Stimulated activated CD4-positive, alpha-beta T cell treated with anti-CD3 and anti-CD28 coated beads, Interleukin-4, amount 100 ng/mL, for 24 hours (primary cell): ENCODE measurements around the gene FOXD4.
A peak's percentile ranks its signal among the peaks of the same experiment; 100 is the strongest.
"Not testable (repeated sequence)": the region's sequence is repeated elsewhere in the genome, so short reads cannot be mapped to it uniquely, and the experiment has no call there.

ENCODE experiments used
- DNase-seq: peaks from one replicate; pipeline ENCODE4 v3.0.0-alpha.2; 2020

FOXD4 gene

GRCh38 chr9:117995-118467 is at the start of gene FOXD4:
Gene FOXD4 (minus strand): TSS chr9:118417. CDS start chr9:118119, 298 bp downstream.
- DNase-seq = not testable (repeated sequence)

DNA sequence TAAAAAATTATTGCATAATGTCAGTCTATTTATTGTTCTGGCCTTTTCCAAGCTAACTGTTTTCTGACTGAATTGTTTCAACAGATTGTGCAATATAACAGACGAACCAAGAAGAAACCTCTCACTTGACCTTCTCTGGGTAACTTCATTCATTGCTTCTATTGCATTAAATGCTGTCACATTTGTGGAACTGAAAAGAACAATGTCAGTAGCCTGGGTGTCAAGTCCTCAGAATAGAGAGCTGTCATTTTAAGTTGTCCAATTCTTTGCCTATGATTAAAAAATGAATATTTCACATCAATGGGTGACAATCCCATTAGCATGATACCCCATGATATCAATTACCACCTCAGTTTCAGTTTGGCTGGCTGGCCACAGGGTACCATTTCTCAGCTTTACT is 41.7 kb upstream of the FOXD4 start:
- not testable (repeated sequence) for DNase-seq

GRCh38 chr9:151173-151572 is 33.0 kb upstream of the FOXD4 start:
- not testable (repeated sequence) for DNase-seq

GRCh38 chr9:139880-140279 is 21.7 kb upstream of the FOXD4 start:
- DNase-seq = not testable (repeated sequence)

GRCh38 chr9:117144-117994 is 848 bp downstream of the FOXD4 start:
- not testable (repeated sequence) for DNase-seq

DNA sequence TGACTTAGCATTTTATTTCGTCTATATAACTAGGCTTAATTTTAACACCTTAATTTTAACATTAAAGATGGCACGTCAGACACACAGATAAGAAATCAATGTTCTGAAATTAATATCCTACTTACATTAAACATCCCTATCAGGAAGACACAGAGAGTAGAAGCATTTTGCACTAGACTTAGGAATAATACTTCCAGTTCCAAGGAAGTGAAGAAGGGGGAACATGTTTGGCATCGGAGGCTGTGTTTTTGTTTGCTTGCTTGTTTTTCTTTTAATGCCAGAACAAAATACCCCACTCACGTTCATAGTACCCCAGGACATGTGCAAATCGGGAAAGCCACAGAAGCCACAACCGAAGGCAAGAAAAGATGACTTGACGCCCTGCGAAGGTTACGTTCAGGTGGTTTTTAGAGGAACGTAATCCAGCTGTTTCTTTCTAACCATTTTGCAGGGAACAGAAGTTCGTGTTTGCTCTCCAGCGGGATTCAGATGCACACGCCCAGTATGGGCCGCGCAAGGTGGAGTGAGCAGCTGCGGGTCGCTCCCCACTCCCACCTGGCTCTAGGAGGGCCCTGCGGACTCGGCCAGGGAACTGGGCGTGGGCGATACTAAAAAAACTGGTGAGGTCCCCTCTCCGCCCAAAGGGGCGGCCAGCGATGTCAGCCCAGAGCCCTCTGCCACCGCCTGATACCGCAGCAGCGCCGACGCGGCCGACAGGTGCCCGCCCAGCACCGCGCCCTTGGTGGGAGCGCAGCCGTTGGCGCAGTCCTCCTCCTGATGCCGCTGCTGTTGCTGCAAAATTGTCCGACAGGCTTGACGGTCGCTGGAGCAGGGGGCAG is 1.8 kb downstream of the FOXD4 start:
- not testable (repeated sequence) for DNase-seq

DNA sequence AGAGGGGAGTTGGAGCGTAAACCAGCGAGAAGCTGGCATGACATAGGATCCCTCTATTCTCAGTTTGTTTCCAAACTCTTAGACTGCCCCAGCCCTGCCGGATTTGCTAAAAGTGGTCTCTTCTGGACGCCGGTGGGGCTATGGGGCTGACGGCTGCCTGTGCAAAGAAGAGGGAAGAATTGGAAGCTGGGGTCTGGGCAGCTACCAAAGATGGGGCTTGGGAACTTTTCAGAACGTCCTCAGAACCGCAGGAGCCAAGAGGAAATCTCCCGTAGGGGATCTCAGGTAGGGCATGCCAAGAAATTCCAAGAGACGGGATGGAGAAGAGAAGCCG is 3.1 kb downstream of the FOXD4 start:
- not testable (repeated sequence) for DNase-seq

GRCh38 chr9:114267-115117 is 3.7 kb downstream of the FOXD4 start:
- DNase-seq = not testable (repeated sequence)

DNA sequence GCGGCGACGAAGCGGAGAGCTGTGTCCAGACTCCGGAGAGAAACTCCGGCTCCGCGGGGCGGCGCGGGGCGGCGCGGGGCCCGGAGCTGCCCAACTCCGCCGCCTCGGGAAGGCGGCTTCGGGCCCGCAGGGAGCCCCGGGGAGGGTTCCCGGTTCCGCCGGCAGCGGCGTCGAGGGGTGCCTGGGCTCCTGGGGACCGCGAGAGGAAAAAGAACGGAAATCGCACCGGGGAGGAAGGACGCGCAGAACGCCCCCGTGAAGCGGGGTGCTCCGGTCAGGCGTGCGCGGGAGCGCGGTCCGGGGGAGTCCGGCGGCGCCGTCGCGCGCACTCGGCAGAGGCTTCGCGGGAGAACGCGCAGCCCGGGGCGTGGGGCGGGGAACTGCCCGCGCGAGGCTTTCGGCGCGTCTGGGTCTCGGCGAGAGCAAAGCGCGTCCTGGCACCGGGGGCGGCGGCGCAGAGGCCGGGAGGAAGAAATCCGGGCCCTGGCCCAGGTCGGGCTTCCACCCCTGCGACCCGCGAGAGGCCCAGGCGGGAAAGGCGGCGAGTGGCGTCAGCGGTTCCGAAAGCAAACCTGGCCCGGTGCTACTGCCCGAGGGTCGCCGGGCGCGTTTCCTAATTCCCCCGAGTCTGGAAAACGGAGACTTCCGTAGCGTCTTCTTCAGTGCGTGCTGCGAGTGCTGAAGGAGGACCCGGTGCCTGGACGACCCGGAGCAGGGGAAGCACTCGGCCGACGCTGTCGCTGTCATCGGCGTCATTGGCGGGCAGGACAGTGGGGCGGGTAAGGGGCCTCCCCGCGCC is 4.5 kb downstream of the FOXD4 start:
- peak; percentile 22 for DNase-seq

DNA sequence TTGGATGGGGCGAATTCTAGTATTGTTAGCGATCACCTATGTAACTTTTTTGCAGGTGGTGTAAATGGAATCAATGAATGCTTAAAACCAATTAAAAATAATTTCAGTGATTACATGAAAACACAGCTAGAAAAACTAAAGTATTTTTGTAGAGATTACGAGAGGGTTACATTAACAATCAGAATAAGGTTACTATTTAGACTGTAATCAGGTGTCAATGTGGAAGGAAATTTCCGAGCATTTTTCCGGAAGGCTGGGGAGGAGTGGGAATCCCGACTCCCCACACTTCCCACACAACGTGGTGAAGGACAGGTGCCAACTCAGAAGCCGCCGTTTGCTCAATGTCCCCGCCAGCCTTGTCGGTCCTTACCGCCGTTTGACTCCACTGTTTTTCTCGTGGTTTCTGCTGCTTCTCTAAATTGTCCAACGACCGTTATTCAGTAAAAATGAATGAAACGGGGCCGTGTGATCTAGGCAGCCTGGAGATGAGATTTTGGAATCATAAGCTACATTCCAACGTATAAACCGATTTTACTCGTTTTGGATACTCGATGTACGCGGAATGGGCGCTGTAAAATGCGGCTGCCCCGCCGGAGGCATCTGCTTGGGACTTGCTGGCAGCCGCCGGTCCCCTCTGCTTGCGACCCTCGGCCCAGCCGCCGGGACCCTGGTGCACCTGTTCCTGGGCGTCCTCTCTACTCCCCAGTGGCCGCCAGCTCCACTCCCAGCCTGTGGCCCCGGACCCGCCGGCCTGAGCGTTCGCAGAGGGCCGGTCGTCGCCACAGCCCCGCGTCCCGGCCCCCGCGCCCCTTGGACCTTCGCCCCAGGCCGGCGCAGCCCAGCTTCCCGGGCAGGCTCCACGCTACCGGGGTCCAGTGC is 5.4 kb downstream of the FOXD4 start:
- DNase-seq = not testable (repeated sequence)

DNA sequence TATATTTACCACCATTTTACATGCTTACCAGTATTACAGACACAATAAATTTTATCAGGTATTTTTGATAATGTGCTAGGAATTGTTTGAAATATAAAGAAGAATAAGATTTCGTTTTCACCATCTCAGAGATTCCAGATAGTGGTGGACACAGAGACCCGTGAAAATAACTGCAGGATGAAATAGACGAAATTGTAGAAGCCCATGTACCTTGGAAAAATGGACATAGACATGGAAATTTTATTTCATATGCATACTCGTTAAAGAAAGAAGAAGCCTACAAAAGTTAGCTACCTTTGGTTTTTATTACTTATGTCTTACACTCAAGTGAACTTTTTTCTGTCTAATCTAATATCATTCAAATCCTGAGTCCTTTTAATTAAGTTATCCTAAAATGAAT is 7.5 kb downstream of the FOXD4 start:
- DNase-seq = not testable (repeated sequence)

DNA sequence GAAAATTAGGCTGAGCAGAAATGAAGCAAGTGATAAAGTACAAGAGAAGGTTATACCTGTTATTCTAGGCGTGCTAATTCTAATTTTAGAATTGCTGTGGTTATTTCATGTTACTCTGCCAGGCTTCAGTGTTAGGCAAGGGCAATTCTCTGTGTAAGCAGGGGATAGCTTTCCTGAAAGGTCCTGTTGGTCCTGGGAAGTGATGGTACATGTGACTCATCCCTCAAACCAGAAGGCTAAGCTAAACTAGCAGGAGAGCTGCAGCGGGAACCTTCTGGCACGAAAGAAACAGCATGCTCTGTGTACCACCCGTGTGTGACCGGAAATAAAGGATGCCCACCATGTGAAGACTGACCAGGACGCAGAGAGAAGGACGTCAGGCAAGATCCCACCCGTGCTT is 8.7 kb downstream of the FOXD4 start:
- DNase-seq = not testable (repeated sequence)

- not testable (repeated sequence) for DNase-seq
These were observed 9.3 kb downstream of the FOXD4 start for GRCh38 chr9:108742-109495.

GRCh38 chr9:105991-106390 is 12.2 kb downstream of the FOXD4 start:
- not testable (repeated sequence) for DNase-seq

DNA sequence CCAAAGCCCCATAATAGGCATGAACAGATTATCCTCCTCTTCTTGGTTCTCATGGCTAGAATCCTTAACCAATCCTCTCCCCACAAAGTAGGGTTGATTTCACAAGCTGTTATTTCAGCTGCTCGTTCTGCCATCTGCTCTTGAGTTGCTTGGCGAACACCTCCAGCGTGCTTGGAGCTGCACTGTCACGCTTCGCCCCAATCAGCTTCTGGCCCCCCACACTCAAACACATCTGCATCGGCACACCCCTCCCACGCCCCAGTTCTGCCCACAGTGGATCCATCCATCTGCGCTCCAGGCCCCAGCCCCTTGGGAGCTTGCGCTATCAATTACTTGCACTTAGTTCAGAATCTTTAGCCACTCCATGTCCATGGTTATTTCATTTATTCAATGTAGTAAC is 17.8 kb downstream of the FOXD4 start:
- not testable (repeated sequence) for DNase-seq

DNA sequence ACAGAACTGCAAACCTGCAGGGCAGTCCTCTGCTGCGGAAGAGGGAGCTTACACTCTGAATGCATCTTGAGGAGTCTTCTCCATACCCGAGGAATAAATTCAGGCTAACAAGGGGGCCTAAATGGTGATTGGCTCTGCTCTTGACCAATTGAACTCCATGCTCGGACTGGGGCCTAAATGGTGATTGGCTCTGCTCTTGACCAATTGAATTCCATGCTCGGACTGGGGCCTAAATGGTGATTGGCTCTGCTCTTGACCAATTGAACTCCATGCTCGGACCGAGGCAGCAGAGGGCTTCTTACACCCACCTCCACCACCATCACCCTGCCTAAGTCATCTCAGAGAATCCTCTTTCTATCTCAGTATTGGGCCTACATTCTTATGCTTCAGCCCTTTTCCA is 18.4 kb downstream of the FOXD4 start:
- DNase-seq = not testable (repeated sequence)

- DNase-seq = not testable (repeated sequence)
These were observed 19.4 kb downstream of the FOXD4 start for GRCh38 chr9:98775-99174.

DNA sequence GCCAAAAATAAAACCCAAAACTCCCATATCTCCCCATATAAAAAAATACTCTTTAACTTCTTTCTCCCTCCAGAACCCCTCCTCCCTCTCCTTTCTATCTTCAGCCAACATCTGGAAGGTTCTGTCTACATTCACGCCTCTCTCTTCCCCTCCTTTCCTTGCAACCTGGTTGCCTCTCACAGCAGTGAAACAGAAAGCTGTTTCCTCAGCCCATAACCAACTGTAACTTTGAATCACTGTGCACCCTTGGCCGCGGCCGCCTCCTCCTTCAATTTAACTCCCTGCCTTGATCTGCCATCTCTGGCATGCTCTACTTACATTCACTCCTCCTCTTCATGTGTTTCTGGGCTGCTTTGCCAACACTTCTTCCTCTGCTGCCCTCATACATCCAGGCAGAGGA is 23.2 kb downstream of the FOXD4 start:
- DNase-seq = not testable (repeated sequence)

GRCh38 chr9:94323-94722 is 23.9 kb downstream of the FOXD4 start:
- DNase-seq = not testable (repeated sequence)

- not testable (repeated sequence) for DNase-seq
These were observed 24.3 kb downstream of the FOXD4 start for GRCh38 chr9:93909-94308.
